Pancreas (tissue), 10 donors: ENCODE results near the gene MAS1L. TPM values are rescaled to one million over a fixed set of nuclear protein-coding genes. Genes with fewer than 3 reads are reported as not detected.

Experiments used
- ATAC-seq, 4 donors: fragments of 200-7000 bp; cut with Tn5 transposase; one replicate each; pipeline versions ENCODE4 v1.8.0 to v1.9.1; 2020; ENCODE audit warnings: mild to moderate bottlenecking in 4 of 4, moderate library complexity in 4 of 4
- DNase-seq, 6 donors: peaks; one replicate each; pipeline ENCODE4 v3.0.0-alpha.2; 2020
- FAIRE-seq: peaks from 2 replicates; lab custom pipeline; 2012; peaks lifted over from hg19 to GRCh38; lab: Jason Lieb, UNC
- H3K27ac ChIP-seq, 4 donors: fragments of 200-600 bp; sonication (generic); 1 replicate in 3 of 4; 2 replicates in 1 of 4; pipeline versions ENCODE4 v1.5.0 to v1.8.0; 2020
- H3K27me3 ChIP-seq, 4 donors: fragments of 200-600 bp; one replicate each; pipeline ENCODE4 v1.8.0; 2021
- H3K36me3 ChIP-seq, 3 donors: fragments of 200-600 bp; sonication (generic) in 1 of 3; one replicate each; pipeline versions ENCODE4 v1.5.0 to v1.8.0; 2020 to 2021
- H3K4me1 ChIP-seq, 3 donors: fragments of 200-600 bp; one replicate each; pipeline ENCODE4 v1.8.0; 2021
- H3K4me3 ChIP-seq, 4 donors: fragments of 200-600 bp; sonication (generic) in 2 of 4; one replicate each; pipeline versions ENCODE4 v1.5.0 to v1.8.0; 2020 to 2021
- H3K9me3 ChIP-seq, 4 donors: fragments of 200-600 bp; one replicate each; pipeline ENCODE4 v1.8.0; 2021
- WGBS, 2 donors: extraction: QIAGEN DNeasy Blood & Tissue Kit; methylation state at CpG; one replicate each; pipeline ENCODE4 v1.1.7; 2013; 5-methylcytosine and 5-hydroxymethylcytosine counted together
- intact Hi-C, 3 donors: fragments of 100-400 bp; cut with DNase I; formaldehyde crosslinking; loops; one replicate each; pipeline versions ENCODE4 v1.11.1 to v1.14.2; 2022
- polyA plus RNA-seq, 2 donors: library from polyadenylated mRNA; stranded (reverse); fragments of 200-250 nt; gene quantifications; one replicate each; pipeline ENCODE4 v1.2.3, GENCODE V29; 2013
- total RNA-seq, 6 donors: library from RNA; stranded (reverse); fragmentation: NEBNext Ultra II Directional in 4 of 6; extraction: Animal tissue kit (Norgen Biotek cat#: 25700) in 4 of 6; gene quantifications; one replicate each; pipeline versions ENCODE4 v1.2.1 to v1.2.4, GENCODE V29; 2021 to 2023
- TF ChIP-seq, protein P1 (sequence below), 4 donors: fragments of 200-600 bp; sonication (generic) in 3 of 4; IDR thresholded peaks; one replicate each; pipeline versions ENCODE4 v1.5.0 to v1.8.0; 2021; ENCODE audit warnings: antibody characterized with exemption in 4 of 4
- donor health status: healthy with polysubstance abuse.
- donor health status: DM: no; HTN: no; CAD: no; lungs with moderate emphysema.
- donor health status: DM: no; HTN: no; CAD: no.
- donor health status: control.
- donor health status: control.
- donor health status: Bipolar disorder and iron deficiency.
- donor health status: DM: yes; HTN: yes; CAD: no.
- donor health status: DM: no; HTN: no; CAD: no.
- donor health status: DM: no; HTN: no; CAD: no.
- donor health status: DM: yes; HTN: yes; CAD: no.

The MAS1L gene
- total and polyA plus RNA-seq, 8 donors = not detected

DNA sequence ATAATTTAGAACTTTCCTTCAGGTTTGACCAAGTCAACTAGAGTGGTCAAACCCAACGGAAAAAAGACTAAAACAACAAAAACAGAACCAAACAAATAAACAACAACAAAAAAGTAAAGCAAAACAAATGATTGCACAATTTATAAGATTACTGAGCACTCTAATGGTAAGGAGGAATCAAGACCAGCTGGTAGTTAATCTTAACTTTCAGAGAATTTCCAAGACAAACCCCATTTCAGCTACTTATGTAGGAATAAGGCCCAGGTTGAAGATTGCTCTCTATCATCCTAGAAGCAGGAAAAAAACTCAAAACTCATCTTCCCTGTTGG lies 37.5 kb upstream of the MAS1L start:
- no peak for FAIRE-seq
- TF ChIP-seq, protein P1, sequence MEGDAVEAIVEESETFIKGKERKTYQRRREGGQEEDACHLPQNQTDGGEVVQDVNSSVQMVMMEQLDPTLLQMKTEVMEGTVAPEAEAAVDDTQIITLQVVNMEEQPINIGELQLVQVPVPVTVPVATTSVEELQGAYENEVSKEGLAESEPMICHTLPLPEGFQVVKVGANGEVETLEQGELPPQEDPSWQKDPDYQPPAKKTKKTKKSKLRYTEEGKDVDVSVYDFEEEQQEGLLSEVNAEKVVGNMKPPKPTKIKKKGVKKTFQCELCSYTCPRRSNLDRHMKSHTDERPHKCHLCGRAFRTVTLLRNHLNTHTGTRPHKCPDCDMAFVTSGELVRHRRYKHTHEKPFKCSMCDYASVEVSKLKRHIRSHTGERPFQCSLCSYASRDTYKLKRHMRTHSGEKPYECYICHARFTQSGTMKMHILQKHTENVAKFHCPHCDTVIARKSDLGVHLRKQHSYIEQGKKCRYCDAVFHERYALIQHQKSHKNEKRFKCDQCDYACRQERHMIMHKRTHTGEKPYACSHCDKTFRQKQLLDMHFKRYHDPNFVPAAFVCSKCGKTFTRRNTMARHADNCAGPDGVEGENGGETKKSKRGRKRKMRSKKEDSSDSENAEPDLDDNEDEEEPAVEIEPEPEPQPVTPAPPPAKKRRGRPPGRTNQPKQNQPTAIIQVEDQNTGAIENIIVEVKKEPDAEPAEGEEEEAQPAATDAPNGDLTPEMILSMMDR (IDR thresholded peaks at IDR 0.05) = no peak
- Histone ChIP-seq H3K27me3 (no peaks in the 10 kb centered on the region), H3K36me3 (no peaks in the 10 kb centered on the region), H3K4me3 (no peak overlapping the region), H3K9me3 (no peaks in the 10 kb centered on the region), H3K4me1 (peaks cover 8 to 11% (median 11%) of the 10 kb centered on the region in 3 donors), H3K27ac (peak overlapping the region in 2 of 4 donors; percentile 3 to 33)
- intact Hi-C loops = no loop called here
- DNase-seq = no peak
- no peak for ATAC-seq
- 0% methylated on average over 1 of the region's 1 CpG for WGBS, 2 donors

DNA sequence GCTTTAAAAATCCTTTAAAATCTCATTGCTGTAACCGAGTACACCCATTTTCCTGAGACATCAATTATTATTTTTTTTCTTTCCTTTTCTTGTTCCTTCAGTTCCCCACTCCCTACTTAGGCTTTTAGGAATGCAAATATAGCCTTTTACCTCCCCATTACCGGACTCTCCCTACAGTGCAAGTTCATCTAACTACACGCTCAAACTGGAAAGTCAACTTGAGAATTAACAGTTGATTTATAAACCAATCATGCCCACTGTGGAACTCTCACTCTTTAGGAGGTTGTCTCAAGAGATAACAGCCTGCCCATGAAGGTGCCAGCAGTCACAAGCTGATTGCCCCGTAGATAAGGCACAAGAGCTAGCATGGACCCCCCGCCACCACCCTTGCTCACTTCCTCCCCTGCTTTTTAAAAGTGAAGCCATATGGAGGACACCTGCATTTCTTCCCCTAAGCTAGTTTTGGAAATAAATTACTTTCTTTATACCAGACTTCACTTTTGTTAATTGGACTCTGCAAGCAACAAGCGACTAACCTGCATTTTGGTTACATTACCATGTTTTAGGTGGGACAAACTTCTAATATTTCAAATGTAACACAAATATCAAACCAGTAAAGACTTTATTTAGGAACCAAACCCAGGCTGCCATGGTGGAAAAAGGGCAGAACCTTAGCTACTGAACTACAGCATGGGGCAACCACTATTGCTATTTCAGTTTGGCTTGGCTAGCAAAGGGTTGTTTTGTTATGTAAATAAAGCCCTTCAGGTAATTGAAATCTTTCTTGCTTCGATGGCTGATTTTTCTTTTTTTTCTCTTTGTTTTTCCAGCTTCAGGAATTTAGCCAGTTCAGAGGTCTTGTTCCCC lies 36.9 kb upstream of the MAS1L start:
- ATAC-seq (peak; percentile 38 to 78 (median 68)), DNase-seq (no peak), FAIRE-seq (no peak)
- Histone ChIP-seq H3K36me3 (no peaks in the 10 kb centered on the region), H3K9me3 (no peaks in the 10 kb centered on the region), H3K4me1 (peaks cover 8 to 11% (median 11%) of the 10 kb centered on the region in 3 donors), H3K27ac (peak overlapping the region in 3 of 4 donors; percentile 3 to 47 (median 33)), H3K27me3 (no peaks in the 10 kb centered on the region), H3K4me3 (no peak overlapping the region)
- TF ChIP-seq, protein P1 (IDR thresholded peaks at IDR 0.05) = no peak
- WGBS, 2 donors = 13 to 14% methylated on average over 7 of the region's 7 CpGs
- intact Hi-C loops = no loop called here

DNA sequence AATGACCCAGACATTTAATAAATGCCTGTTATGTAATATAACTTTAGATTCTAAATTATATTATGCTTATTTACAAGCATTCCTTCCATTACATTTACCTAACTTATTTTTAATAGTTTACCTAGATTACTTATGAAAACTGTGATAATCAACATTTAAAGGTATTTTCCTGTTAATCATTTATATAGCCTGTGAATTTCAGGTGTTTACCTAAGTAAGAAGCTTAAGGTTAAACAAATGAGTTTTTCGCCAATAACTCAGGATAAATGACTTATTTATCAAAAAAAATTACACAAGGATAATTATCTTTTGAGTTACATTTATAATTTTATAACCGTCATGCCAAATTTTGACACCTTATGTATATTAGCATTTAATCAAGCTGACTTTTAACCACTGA lies 36.3 kb upstream of the MAS1L start:
- Histone ChIP-seq H3K27me3 (no peaks in the 10 kb centered on the region), H3K27ac (peak overlapping the region in 3 of 4 donors; percentile 3 to 47 (median 33)), H3K4me3 (no peak overlapping the region), H3K9me3 (no peaks in the 10 kb centered on the region), H3K36me3 (no peaks in the 10 kb centered on the region), H3K4me1 (peaks cover 8 to 11% (median 11%) of the 10 kb centered on the region in 3 donors)
- DNase-seq = no peak
- FAIRE-seq = peak; percentile 67
- ATAC-seq = peak; percentile 55 to 75 (median 68)
- WGBS, 2 donors = 8 to 14% methylated on average over 2 of the region's 2 CpGs
- intact Hi-C loops = no loop called here
- TF ChIP-seq, protein P1 (IDR thresholded peaks at IDR 0.05) = no peak

- FAIRE-seq (no peak), ATAC-seq (no peak), DNase-seq (no peak)
- Histone ChIP-seq H3K27me3 (no peaks in the 10 kb centered on the region), H3K9me3 (no peaks in the 10 kb centered on the region), H3K27ac (no peak overlapping the region), H3K36me3 (no peaks in the 10 kb centered on the region), H3K4me1 (peaks cover 8 to 11% (median 11%) of the 10 kb centered on the region in 3 donors), H3K4me3 (no peak overlapping the region)
- intact Hi-C loops = no loop called here
- TF ChIP-seq, protein P1 (IDR thresholded peaks at IDR 0.05) = no peak
- WGBS, 2 donors = 60 to 65% methylated on average over 2 of the region's 2 CpGs
These were observed 34.5 kb upstream of the MAS1L start for GRCh38 chr6:29522227-29522626.
